A549 (cell line): ENCODE data around the gene DAD1.
A peak's percentile ranks its signal among the peaks of the same experiment; 100 is the strongest.

Source experiments
- CEBPB ChIP-seq, 2 experiments: fragments of >200 bp in 1 of 2; sonication (Bioruptor Twin) in 1 of 2; formaldehyde crosslinking in 1 of 2; IDR thresholded peaks; 2 replicates each; pipeline ENCODE4 v1.6.1; 2012 to 2016
- CHD2 ChIP-seq: fragments of 150-350 bp; IDR thresholded peaks from 2 replicates; pipeline ENCODE4 v1.6.1; 2014; ENCODE audit warnings: low read length; ENCODE audit not compliant: partially characterized antibody
- CTCF ChIP-seq: fragments of >200 bp; sonication (Bioruptor Twin); formaldehyde crosslinking; IDR thresholded peaks from 3 replicates; pipeline ENCODE4 v1.5.1; 2016
- MYC ChIP-seq: IDR thresholded peaks from 2 replicates; pipeline ENCODE4 v1.6.1; 2012; ENCODE audit warnings: mild to moderate bottlenecking, inconsistent platforms, low read length, improper control_type of control experiment, borderline replicate concordance
- POLR2A ChIP-seq: IDR thresholded peaks from 2 replicates; pipeline ENCODE4 v1.6.1; 2012; ENCODE audit warnings: mild to moderate bottlenecking, low read length
- POLR2AphosphoS2 ChIP-seq: conservative IDR thresholded peaks from 2 replicates; pipeline ENCODE4 v1.6.1; 2012; ENCODE audit warnings: low read length, improper control_type of control experiment, inconsistent platforms
- REST ChIP-seq: fragments of 200-600 bp; sonication (generic); IDR thresholded peaks from 2 replicates; pipeline ENCODE4 v1.6.1; 2016; ENCODE audit warnings: antibody characterized with exemption, mild to moderate bottlenecking, moderate library complexity
- RFX5 ChIP-seq: fragments of 450-650 bp; IDR thresholded peaks from 2 replicates; pipeline ENCODE4 v1.7.1; 2014; ENCODE audit warnings: antibody characterized with exemption, mild to moderate bottlenecking, moderate library complexity
- ZFP36 ChIP-seq: fragments of 450-650 bp; IDR thresholded peaks from 2 replicates; pipeline ENCODE4 v1.6.1; 2014; ENCODE audit warnings: borderline replicate concordance; ENCODE audit not compliant: partially characterized antibody
- ZSCAN20 ChIP-seq: fragments of 250-450 bp; sonication (Bioruptor Pico); IDR thresholded peaks from 2 replicates; pipeline ENCODE4 v1.8.0; 2022; ENCODE audit warnings: mild to moderate bottlenecking, moderate library complexity

- peak; percentile 37; the same call in 2 of the 3 replicates for TF ChIP-seq CTCF
- no peak for TF ChIP-seq CEBPB (IDR thresholded peaks at IDR 0.05)
- no peak for TF ChIP-seq ZFP36
- no peak for TF ChIP-seq ZSCAN20 (CRISPR knock-in tag)
- TF ChIP-seq REST: no peak
- no peak for TF ChIP-seq POLR2A
- TF ChIP-seq RFX5: no peak
- no peak for TF ChIP-seq CHD2
- no peak for TF ChIP-seq MYC
- TF ChIP-seq POLR2AphosphoS2: no peak
Observed at GRCh38 chr14:22598896-22599244, 9.8 kb upstream of the DAD1 start.
